ENCODE measurements around the gene MTUS2. TPM values are rescaled to one million over a fixed set of nuclear protein-coding genes. Genes with fewer than 3 reads are reported as not detected.

Gene MTUS2
- total RNA-seq, 4 donors from 2014 or later, result 0.08 to 0.57 TPM; not detected in 2

DNA sequence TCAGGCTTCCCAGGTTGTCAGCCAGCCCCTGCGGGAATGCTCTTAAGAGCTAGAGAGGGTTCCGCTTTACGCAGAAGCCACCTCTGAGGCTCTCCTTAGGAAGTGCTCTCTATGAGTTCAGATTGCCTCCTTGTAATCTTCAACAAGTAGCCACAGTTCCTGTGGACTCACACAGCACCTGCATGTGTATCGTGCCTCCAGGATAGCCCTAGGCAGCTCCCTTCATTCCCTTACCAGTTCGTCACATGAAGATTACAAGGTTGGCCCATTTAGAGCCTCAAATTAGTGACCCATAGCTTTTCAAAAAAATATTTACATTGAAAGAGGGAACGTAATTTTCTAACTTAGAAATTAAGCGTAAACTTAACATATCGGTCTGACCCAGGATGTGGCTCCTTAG, 284.3 kb downstream of the MTUS2 start:
- H3K4me3 ChIP-seq, result no peak overlapping the region
- DNase-seq, result no peak
- intact Hi-C loops (cut with DNase I), result no loop called here

DNA sequence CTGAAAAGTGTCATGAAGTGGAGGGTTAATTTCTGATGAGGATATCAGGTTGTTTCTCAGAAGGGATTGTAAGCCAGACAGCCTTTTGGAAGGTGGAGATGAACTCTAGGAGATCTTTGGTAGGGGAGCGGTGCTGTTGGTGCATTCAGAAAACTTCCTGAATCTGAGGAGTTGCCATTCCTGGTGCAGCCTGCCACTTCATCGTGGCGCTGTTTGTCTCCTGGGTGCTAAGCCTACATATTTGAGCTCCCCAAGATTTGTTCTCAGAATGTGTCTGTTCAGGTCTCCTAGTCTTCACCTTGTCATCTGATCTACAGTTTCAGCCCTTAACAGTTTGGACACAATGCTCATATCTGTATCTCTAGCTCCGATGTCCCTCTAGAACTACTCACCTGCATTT, 285.6 kb downstream of the MTUS2 start:
- Histone ChIP-seq H3K36me3 (no peaks in the 10 kb centered on the region), H3K27ac (no peak overlapping the region), H3K4me1 (no peaks in the 10 kb centered on the region), H3K27me3 (peaks cover 0 to 4% (median 0%) of the 10 kb centered on the region in 4 donors), H3K4me3 (no peak overlapping the region), H3K9me3 (no peaks in the 10 kb centered on the region)
- 69 to 78% methylated on average over 4 of the region's 4 CpGs for WGBS, 2 donors
- TF ChIP-seq POLR2A (IDR thresholded peaks at IDR 0.05), result no peak
- TF ChIP-seq, protein P1, sequence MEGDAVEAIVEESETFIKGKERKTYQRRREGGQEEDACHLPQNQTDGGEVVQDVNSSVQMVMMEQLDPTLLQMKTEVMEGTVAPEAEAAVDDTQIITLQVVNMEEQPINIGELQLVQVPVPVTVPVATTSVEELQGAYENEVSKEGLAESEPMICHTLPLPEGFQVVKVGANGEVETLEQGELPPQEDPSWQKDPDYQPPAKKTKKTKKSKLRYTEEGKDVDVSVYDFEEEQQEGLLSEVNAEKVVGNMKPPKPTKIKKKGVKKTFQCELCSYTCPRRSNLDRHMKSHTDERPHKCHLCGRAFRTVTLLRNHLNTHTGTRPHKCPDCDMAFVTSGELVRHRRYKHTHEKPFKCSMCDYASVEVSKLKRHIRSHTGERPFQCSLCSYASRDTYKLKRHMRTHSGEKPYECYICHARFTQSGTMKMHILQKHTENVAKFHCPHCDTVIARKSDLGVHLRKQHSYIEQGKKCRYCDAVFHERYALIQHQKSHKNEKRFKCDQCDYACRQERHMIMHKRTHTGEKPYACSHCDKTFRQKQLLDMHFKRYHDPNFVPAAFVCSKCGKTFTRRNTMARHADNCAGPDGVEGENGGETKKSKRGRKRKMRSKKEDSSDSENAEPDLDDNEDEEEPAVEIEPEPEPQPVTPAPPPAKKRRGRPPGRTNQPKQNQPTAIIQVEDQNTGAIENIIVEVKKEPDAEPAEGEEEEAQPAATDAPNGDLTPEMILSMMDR (IDR thresholded peaks at IDR 0.05), result peak in 1 of 6 experiments; percentile 18
- intact Hi-C loops (cut with DNase I), result no loop called here
- no peak for DNase-seq

More for the DNA sequence above, 284.3 kb downstream of the MTUS2 start:
- H3K9me3 ChIP-seq, result no peaks in the 10 kb centered on the region
- WGBS, 2 donors, result 75 to 77% methylated on average over 7 to 8 of the region's 8 CpGs
- TF ChIP-seq, protein P1 (IDR thresholded peaks at IDR 0.05), result no peak
- TF ChIP-seq POLR2A (IDR thresholded peaks at IDR 0.05), result no peak
- H3K27me3 ChIP-seq, result peaks cover 0 to 4% (median 0%) of the 10 kb centered on the region in 4 donors
- no peaks in the 10 kb centered on the region for H3K36me3 ChIP-seq
- no peaks in the 10 kb centered on the region for H3K4me1 ChIP-seq
- H3K27ac ChIP-seq, result no peak overlapping the region

DNA sequence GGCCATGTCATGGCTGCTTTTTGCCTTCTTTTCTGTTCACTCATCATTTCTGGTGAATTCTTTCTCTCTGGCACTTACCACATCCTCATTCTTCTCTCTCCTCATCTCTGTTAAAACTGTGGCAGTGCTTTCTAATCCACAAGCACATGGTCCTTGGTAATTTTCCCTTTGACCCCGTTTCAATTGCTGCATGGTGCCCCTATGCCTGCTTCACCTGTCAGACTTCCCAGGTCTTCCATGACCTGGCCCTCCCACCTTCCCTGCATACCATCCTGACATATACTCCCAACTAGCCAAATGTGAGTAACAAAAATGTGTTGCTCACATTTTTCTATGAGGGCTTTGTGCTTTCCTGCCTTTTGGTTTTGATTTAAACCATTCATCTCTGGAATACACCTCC, 286.5 kb downstream of the MTUS2 start:
- Histone ChIP-seq H3K4me3 (no peak overlapping the region), H3K4me1 (no peaks in the 10 kb centered on the region), H3K27me3 (no peaks in the 10 kb centered on the region), H3K9me3 (no peaks in the 10 kb centered on the region), H3K27ac (no peak overlapping the region), H3K36me3 (no peaks in the 10 kb centered on the region)
- TF ChIP-seq POLR2A (IDR thresholded peaks at IDR 0.05), result no peak
- TF ChIP-seq, protein P1 (IDR thresholded peaks at IDR 0.05), result no peak
- intact Hi-C loops (cut with DNase I), result no loop called here
- WGBS, 2 donors, result 14 to 32% methylated on average over 1 of the region's 1 CpG
- DNase-seq, result no peak

DNA sequence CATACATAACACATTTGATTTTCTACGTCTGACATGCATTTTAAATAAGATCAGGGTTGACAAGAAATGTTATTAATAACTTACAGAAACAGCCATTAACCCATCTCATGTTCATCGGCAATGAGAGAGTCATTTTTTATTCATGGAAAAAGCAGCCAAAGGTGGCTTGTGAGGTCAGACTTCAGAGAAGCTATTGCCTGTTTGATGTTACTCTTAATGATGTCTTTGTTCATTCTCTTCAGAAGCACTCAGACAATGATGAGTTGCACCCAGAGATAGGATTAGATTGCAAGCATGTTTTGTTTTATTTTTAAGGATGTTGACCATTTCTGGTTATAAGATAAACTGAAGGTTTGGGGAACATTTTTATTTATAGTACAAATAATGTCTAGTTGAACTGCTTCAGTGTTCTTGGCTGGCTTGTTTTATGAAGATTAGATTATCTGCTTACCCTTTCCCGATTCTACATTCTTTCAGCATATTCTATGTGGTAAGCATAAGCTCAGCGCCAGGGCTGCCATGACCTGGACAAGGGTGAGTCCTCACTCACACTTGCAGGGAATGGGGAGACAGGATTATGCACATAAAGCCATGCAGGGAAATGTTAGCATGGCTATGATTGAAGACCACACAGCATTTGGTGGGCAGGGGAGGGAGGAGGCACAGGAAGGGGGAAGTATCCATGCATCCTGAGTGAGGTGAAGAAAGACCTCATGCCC, 288.1 kb downstream of the MTUS2 start:
- intact Hi-C loops (cut with DNase I), result no loop called here
- no peaks in the 10 kb centered on the region for H3K36me3 ChIP-seq
- no peak for TF ChIP-seq POLR2A (IDR thresholded peaks at IDR 0.05)
- TF ChIP-seq, protein P1 (IDR thresholded peaks at IDR 0.05), result no peak
- 46 to 47% methylated on average over 4 of the region's 4 CpGs for WGBS, 2 donors
- H3K27ac ChIP-seq, result no peak overlapping the region
- no peaks in the 10 kb centered on the region for H3K9me3 ChIP-seq
- no peaks in the 10 kb centered on the region for H3K27me3 ChIP-seq
- H3K4me3 ChIP-seq, result no peak overlapping the region
- H3K4me1 ChIP-seq, result no peaks in the 10 kb centered on the region
- DNase-seq, result no peak

DNA sequence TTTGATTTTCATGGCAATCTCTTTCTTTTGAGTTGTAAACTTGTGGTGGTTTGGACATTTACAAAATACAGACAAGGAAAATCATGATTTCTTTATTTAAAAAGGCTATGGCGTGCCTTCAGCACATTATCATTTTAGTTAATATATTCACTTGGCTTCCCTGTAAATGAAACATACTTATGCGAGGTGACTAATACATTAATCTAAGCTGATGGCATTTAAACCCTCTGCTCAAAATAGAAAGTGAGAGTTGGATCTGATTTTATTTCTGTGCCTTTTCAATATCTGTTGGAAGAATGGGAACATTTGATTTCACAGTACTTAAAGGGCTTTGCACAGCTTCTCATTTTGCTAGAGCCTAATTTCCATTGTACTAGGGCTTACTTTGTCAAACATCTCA, 289.8 kb downstream of the MTUS2 start:
- DNase-seq, result no peak
- H3K4me1 ChIP-seq, result no peaks in the 10 kb centered on the region
- WGBS, 2 donors, result 34 to 38% methylated on average over 2 of the region's 2 CpGs
- no peak overlapping the region for H3K4me3 ChIP-seq
- no peaks in the 10 kb centered on the region for H3K36me3 ChIP-seq
- no peaks in the 10 kb centered on the region for H3K27me3 ChIP-seq
- intact Hi-C loops (cut with DNase I), result no loop called here
- no peak overlapping the region for H3K27ac ChIP-seq
- no peak for TF ChIP-seq POLR2A (IDR thresholded peaks at IDR 0.05)
- no peaks in the 10 kb centered on the region for H3K9me3 ChIP-seq
